Measurements from ENCODE around the gene RNF4. TPM values are rescaled to one million over a fixed set of nuclear protein-coding genes. Genes with fewer than 3 reads are reported as not detected.
A peak's percentile ranks its signal among the peaks of the same experiment; 100 is the strongest.

RNF4 gene
- total RNA-seq, 1 experiment from 2014 or later, result 113 TPM

GRCh38 chr4:2472187-2472586 lies 3.3 kb downstream of the RNF4 start:
- intact Hi-C loops (cut with micrococcal nuclease; ENCODE audit: unreplicated experiment), result no loop called here
- Histone ChIP-seq H3K4me1 (ENCODE audit: insufficient read depth, low read length, poor library complexity, severe bottlenecking) (no peaks in the 10 kb centered on the region), H3K36me3 (ENCODE audit: insufficient read depth, low read length, poor library complexity, severe bottlenecking) (peaks cover 48% of the 10 kb centered on the region), H3K27me3 (replicated peaks; ENCODE audit: insufficient read depth, low read depth, low read length, poor library complexity) (no peaks in the 10 kb centered on the region), H3K4me3 (ENCODE audit: low read depth, low read length, poor library complexity, severe bottlenecking) (no peak overlapping the region), H3K27ac (ENCODE audit: low read depth, low read length, poor library complexity, severe bottlenecking) (no peak overlapping the region), H3K9me3 (ENCODE audit: low read depth, low read length, poor library complexity, severe bottlenecking) (peaks cover 6% of the 10 kb centered on the region)
- no peak for TF ChIP-seq EZH2 (IDR thresholded peaks at IDR 0.05; ENCODE audit: borderline replicate concordance, low read depth, low read length, poor library complexity, severe bottlenecking)
- TF ChIP-seq CTCF (conservative IDR thresholded peaks at IDR 0.05; ENCODE audit: low read depth, low read length), result no peak
- BruUV-seq (replicated peaks), result no TSS peak
- no peak for DNase-seq (ENCODE audit: low spot score)
- ChIA-PET CTCF (interaction anchor here (0.6 kb wide), 1 partner anchor 704 kb away, joined by 4 read pairs; no protein-coding TSS in a partner anchor), POLR2A (ENCODE audit: low non-redundant PET) (interaction anchor here (0.7 kb wide), 1 partner anchor 1944 kb away, joined by 19 read pairs; no protein-coding TSS in a partner anchor)

- BruUV-seq (replicated peaks), result no TSS peak
- peak; percentile 79 for DNase-seq (ENCODE audit: low spot score)
- H3K27me3 ChIP-seq (replicated peaks; ENCODE audit: insufficient read depth, low read depth, low read length, poor library complexity), result no peaks in the 10 kb centered on the region
- CTCF ChIA-PET, result no interaction called here
- peak overlapping the region; percentile 21 for H3K4me3 ChIP-seq (ENCODE audit: low read depth, low read length, poor library complexity, severe bottlenecking)
- POLR2A ChIA-PET (ENCODE audit: low non-redundant PET), result no interaction called here
- no peaks in the 10 kb centered on the region for H3K9me3 ChIP-seq (ENCODE audit: low read depth, low read length, poor library complexity, severe bottlenecking)
- H3K27ac ChIP-seq (ENCODE audit: low read depth, low read length, poor library complexity, severe bottlenecking), result peak overlapping the region; percentile 77
- TF ChIP-seq CTCF (conservative IDR thresholded peaks at IDR 0.05; ENCODE audit: low read depth, low read length) (no peak), EZH2 (IDR thresholded peaks at IDR 0.05; ENCODE audit: borderline replicate concordance, low read depth, low read length, poor library complexity, severe bottlenecking) (no peak)
- H3K4me1 ChIP-seq (ENCODE audit: insufficient read depth, low read length, poor library complexity, severe bottlenecking), result peaks cover 58% of the 10 kb centered on the region
- peaks cover 17% of the 10 kb centered on the region for H3K36me3 ChIP-seq (ENCODE audit: insufficient read depth, low read length, poor library complexity, severe bottlenecking)
- intact Hi-C loops (cut with micrococcal nuclease; ENCODE audit: unreplicated experiment), result no loop called here
Observed at GRCh38 chr4:2478229-2478628, 9.3 kb downstream of the RNF4 start.

GRCh38 chr4:2480649-2481048 lies 11.7 kb downstream of the RNF4 start:
- H3K4me1 ChIP-seq (ENCODE audit: insufficient read depth, low read length, poor library complexity, severe bottlenecking), result peaks cover 76% of the 10 kb centered on the region
- ChIA-PET CTCF (no interaction called here), POLR2A (ENCODE audit: low non-redundant PET) (no interaction called here)
- BruUV-seq (replicated peaks), result no TSS peak
- no peak overlapping the region for H3K4me3 ChIP-seq (ENCODE audit: low read depth, low read length, poor library complexity, severe bottlenecking)
- TF ChIP-seq CTCF (conservative IDR thresholded peaks at IDR 0.05; ENCODE audit: low read depth, low read length) (no peak), EZH2 (IDR thresholded peaks at IDR 0.05; ENCODE audit: borderline replicate concordance, low read depth, low read length, poor library complexity, severe bottlenecking) (no peak)
- no peak for DNase-seq (ENCODE audit: low spot score)
- intact Hi-C loops (cut with micrococcal nuclease; ENCODE audit: unreplicated experiment), result no loop called here
- H3K27ac ChIP-seq (ENCODE audit: low read depth, low read length, poor library complexity, severe bottlenecking), result peak overlapping the region; percentile 5
- H3K36me3 ChIP-seq (ENCODE audit: insufficient read depth, low read length, poor library complexity, severe bottlenecking), result peaks cover 8% of the 10 kb centered on the region
- H3K9me3 ChIP-seq (ENCODE audit: low read depth, low read length, poor library complexity, severe bottlenecking), result no peaks in the 10 kb centered on the region
- H3K27me3 ChIP-seq (replicated peaks; ENCODE audit: insufficient read depth, low read depth, low read length, poor library complexity), result no peaks in the 10 kb centered on the region
